HAP-1 (cell line): ENCODE measurements around the gene SLC24A4.

ENCODE experiments used
- DNase-seq, 2 experiments: peaks; one replicate each; pipeline ENCODE4 v3.0.0-alpha.2; 2016 to 2020; ENCODE audit warnings: low spot score in 2 of 2
- H3K27me3 ChIP-seq: fragments of 250-450 bp; sonication (Bioruptor Pico); 2 replicates; pipeline ENCODE4 v1.5.1; 2020; ENCODE audit warnings: low read depth, mild to moderate bottlenecking, moderate library complexity
- H3K36me3 ChIP-seq: fragments of 250-450 bp; sonication (Bioruptor Pico); replicated peaks from 2 replicates; pipeline ENCODE4 v1.5.1; 2020; ENCODE audit warnings: mild to moderate bottlenecking
- H3K4me1 ChIP-seq: fragments of 250-450 bp; sonication (Bioruptor Pico); 2 replicates; pipeline ENCODE4 v1.5.1; 2020; ENCODE audit warnings: mild to moderate bottlenecking
- H3K4me3 ChIP-seq: fragments of 250-450 bp; sonication (Bioruptor Pico); 2 replicates; pipeline ENCODE4 v1.5.1; 2020; ENCODE audit warnings: mild to moderate bottlenecking, moderate library complexity
- H3K9me3 ChIP-seq: fragments of 250-450 bp; sonication (Bioruptor Pico); 2 replicates; pipeline ENCODE4 v1.5.1; 2020; ENCODE audit warnings: mild to moderate bottlenecking, moderate library complexity
- in situ Hi-C: fragments of 300-500 bp; cut with MboI; formaldehyde crosslinking; loops from 3 replicates; pipeline ENCODE4 v1.14.3; 2020; ENCODE audit warnings: low sequenced_read_pairs, inconsistent platforms, mixed read lengths

The SLC24A4 gene

GRCh38 chr14:92431199-92431725 is 108.3 kb downstream of the SLC24A4 start:
- no peaks in the 10 kb centered on the region for H3K36me3 ChIP-seq
- no peak for DNase-seq
- H3K9me3 ChIP-seq: no peaks in the 10 kb centered on the region
- H3K27me3 ChIP-seq: no peaks in the 10 kb centered on the region
- no peaks in the 10 kb centered on the region for H3K4me1 ChIP-seq
- no peak overlapping the region for H3K4me3 ChIP-seq
- in situ Hi-C loops: no loop called here

DNA sequence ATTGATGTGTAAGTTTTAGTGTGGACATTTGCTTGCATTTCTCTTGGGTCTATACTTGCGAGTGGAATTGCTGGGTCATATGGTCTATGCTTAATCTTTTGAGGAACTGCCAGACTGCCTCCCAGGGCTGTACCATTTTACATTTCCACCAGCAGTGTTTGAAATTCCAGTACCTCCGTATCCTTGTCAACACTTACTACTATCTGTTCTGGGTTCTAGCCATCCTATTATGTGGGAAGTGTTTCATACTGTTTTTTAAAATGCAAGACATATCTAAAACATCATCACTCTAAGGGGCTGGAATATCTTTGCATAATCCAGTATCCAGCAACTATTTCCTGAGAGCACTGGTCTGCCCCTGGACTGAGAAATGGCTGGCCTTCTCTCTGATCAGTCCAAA is 110.4 kb downstream of the SLC24A4 start:
- Histone ChIP-seq H3K36me3 (no peaks in the 10 kb centered on the region), H3K4me1 (no peaks in the 10 kb centered on the region), H3K9me3 (no peaks in the 10 kb centered on the region), H3K4me3 (no peak overlapping the region), H3K27me3 (no peaks in the 10 kb centered on the region)
- in situ Hi-C loops: no loop called here
- DNase-seq: no peak

DNA sequence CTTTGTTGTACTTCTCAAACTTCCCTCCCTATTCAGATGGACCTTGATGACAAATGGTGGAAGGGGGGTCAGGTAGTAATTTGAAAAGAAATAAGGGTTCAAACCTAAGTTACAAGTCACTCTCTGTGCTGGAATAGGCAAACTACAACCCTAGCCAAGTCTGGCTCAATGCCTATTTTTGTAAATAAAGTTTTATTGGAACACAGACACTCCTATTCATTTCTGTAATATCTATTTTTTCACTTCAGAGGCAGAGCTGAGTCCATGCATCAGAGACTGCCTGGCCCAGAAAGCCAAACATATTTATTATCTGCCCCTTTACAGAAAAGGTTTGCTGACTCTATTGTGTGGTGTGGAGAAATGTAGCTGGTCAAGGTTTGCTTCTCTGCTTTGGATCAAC is 112.2 kb downstream of the SLC24A4 start:
- no peaks in the 10 kb centered on the region for H3K27me3 ChIP-seq
- no peaks in the 10 kb centered on the region for H3K9me3 ChIP-seq
- H3K36me3 ChIP-seq: no peaks in the 10 kb centered on the region
- no peak for DNase-seq
- H3K4me1 ChIP-seq: no peaks in the 10 kb centered on the region
- no peak overlapping the region for H3K4me3 ChIP-seq
- in situ Hi-C loops: no loop called here

DNA sequence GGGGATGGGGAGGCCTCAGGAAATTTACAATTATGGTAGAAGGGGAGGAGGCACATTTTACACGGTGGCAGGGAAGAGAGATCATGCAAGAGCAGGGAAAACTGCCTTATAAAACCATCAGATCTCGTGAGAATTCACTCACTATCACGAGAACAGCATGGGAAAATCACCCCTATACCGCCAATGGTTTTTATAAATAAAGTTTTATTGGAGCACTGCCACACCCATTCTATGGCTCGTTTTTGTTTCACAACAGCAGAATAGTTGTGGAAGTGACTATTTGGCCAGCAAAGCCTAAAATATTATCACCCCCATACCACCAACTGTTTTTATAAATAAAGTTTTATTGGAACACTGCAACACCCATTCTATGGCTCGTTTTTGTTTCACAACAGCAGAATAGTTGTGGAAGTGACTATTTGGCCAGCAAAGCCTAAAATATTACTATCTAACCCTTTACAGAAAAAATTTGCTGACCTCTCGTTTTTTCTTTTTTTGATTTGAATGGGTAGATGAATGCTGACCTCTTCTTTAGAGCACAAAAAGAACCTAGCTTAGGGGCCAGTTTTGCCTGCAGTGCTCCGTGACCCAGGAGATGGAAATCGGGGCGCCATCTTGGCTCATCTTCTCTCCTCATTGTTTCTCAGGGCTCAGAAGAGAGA is 113.3 kb downstream of the SLC24A4 start:
- no peak overlapping the region for H3K4me3 ChIP-seq
- no peaks in the 10 kb centered on the region for H3K4me1 ChIP-seq
- no peak for DNase-seq
- no peaks in the 10 kb centered on the region for H3K27me3 ChIP-seq
- in situ Hi-C loops: no loop called here
- H3K9me3 ChIP-seq: no peaks in the 10 kb centered on the region
- H3K36me3 ChIP-seq: no peaks in the 10 kb centered on the region

DNA sequence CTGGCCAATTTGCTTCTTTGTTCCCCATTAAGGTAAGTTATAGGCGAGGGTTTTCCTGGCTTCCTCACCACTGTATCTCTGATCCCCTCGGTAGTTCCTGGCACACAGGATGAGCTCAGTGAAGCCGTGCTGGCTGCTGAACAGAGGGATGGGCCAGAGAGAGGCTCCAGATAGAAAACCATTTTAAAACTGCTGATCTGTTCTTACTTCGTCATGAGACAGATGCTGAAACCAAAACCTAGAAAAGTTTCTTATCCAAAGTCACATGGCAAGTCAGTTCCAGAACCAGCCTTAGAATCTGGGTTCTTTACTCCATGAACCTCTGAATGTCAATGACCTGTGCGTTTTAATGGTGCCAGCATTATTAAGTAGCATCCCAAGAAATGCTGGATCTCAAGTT is 114.3 kb downstream of the SLC24A4 start:
- H3K4me3 ChIP-seq: no peak overlapping the region
- in situ Hi-C loops: no loop called here

GRCh38 chr14:92437729-92438285 is 114.8 kb downstream of the SLC24A4 start:
- no peaks in the 10 kb centered on the region for H3K4me1 ChIP-seq
- no peaks in the 10 kb centered on the region for H3K36me3 ChIP-seq
- no peaks in the 10 kb centered on the region for H3K27me3 ChIP-seq
- H3K9me3 ChIP-seq: no peaks in the 10 kb centered on the region
- in situ Hi-C loops: no loop called here
- DNase-seq: no peak
- no peak overlapping the region for H3K4me3 ChIP-seq

More for the DNA sequence above, 114.3 kb downstream of the SLC24A4 start:
- H3K27me3 ChIP-seq: no peaks in the 10 kb centered on the region
- no peaks in the 10 kb centered on the region for H3K9me3 ChIP-seq
- no peaks in the 10 kb centered on the region for H3K4me1 ChIP-seq
- no peak for DNase-seq
- H3K36me3 ChIP-seq: no peaks in the 10 kb centered on the region

DNA sequence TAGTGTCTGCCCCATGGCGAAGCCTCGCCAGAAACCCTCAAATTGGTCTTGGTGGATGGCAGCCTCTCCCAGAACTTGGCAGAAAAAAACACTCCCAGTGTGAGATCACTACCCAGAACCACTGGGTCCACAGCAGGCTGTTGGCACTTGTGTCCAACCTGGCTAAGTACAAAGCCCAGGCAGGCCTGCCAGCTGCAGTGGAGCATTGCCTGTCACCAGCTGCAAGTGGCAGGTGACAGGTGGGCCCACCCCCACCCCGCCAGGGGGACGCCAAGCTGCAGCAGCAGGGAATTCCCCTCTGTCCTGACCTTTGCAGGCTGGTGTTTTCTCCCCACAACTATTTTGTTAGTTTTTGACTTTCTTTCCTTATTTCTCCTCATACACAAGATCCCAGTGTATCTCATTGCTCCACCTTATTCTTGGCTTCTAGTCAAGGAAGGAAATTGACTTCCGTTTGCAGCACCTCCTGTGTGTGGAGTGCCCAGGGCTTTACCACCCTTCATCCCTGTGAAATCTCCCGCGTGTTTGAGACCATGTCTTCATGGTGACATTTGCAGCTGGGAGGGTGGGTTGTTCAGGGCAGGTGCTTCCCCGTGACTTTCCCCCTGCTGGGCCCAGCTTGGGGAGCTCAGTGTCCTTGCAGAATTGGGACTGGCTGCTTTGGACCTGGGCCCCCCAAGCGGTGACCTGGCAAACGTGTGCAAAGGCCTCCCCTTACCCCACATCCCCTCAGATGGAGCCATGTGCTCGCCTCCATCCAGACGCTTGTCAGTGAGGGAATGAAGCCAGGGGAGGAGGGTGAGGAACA is 116.8 kb downstream of the SLC24A4 start:
- no peak for DNase-seq
- H3K9me3 ChIP-seq: no peaks in the 10 kb centered on the region
- in situ Hi-C loops: no loop called here
- no peaks in the 10 kb centered on the region for H3K36me3 ChIP-seq
- no peaks in the 10 kb centered on the region for H3K4me1 ChIP-seq
- H3K27me3 ChIP-seq: no peaks in the 10 kb centered on the region
- H3K4me3 ChIP-seq: no peak overlapping the region

DNA sequence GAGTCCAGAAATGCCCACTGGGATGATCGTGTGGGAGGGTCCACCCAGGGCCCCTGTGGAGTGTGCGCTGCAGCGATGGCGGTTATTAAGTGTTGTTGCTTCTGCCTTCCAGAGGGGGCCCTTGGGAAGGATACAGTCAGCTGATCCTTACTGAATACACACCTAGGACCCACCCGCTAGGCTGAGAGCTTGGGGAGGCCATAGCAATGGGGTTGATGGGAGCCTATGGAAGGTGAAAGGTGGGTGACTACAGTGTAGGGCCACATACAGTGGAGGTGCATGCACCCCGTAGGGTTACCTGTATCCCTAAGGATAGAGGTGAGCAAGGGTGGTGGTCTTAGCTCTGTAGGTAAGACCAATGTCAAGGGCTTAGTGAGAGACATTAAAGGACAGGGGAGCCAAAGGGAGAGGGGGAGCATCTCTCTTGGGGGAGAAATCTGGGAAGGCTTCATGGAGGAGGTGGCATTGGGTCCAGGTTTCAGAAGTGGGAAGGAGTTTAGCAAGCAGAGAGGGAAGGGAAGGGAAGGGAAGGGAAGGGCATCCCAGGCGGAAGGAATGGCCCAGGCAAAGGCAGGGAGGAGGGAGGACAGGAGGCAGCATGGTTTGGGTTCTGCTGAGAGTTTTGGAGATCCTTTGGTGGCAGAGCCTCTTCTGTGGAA is 117.5 kb downstream of the SLC24A4 start:
- DNase-seq: no peak
- Histone ChIP-seq H3K36me3 (no peaks in the 10 kb centered on the region), H3K4me3 (no peak overlapping the region), H3K4me1 (no peaks in the 10 kb centered on the region), H3K9me3 (no peaks in the 10 kb centered on the region), H3K27me3 (no peaks in the 10 kb centered on the region)
- in situ Hi-C loops: no loop called here

DNA sequence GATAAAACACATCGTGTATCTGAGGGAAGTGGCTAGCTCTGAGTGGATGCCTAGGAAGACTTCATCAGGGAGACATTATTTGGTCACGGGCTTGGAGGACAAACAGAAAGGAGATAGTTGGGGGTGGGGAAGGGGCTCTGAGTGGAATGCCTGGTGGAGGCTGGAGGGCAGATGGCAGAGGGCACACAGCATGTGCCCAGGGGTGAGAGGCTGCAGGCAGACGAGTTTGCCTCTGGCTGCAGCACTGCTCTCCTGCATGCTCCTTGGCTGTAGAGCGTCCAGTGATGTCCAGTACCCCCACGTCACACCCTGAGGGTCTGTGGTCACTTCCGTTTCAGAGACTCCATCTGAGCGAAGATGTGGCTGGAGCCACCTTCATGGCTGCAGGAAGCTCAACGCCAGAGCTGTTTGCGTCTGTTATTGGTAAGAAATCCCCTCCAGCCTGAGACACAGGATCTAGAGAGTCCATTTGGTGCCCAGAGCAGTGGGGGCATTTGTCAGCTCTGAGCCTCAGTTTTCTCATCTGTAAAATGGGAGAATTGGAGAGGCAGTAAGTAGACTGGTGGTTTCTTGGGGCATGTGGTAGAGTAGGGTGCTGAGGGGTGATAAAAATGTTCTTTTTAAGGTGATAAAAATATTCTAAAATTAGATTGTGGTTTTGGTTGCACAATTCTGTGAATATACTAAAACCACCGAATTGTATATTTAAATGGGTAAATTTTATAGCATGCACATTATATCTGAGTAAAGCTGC is 119.0 kb downstream of the SLC24A4 start:
- H3K9me3 ChIP-seq: no peaks in the 10 kb centered on the region
- in situ Hi-C loops: no loop called here

GRCh38 chr14:92443167-92443566 is 120.2 kb downstream of the SLC24A4 start:
- Histone ChIP-seq H3K4me1 (no peaks in the 10 kb centered on the region), H3K4me3 (no peak overlapping the region), H3K36me3 (no peaks in the 10 kb centered on the region), H3K9me3 (no peaks in the 10 kb centered on the region), H3K27me3 (no peaks in the 10 kb centered on the region)
- DNase-seq: no peak
- in situ Hi-C loops: no loop called here

More for the DNA sequence above, 119.0 kb downstream of the SLC24A4 start:
- no peaks in the 10 kb centered on the region for H3K27me3 ChIP-seq
- DNase-seq: no peak
- no peaks in the 10 kb centered on the region for H3K36me3 ChIP-seq
- H3K4me1 ChIP-seq: no peaks in the 10 kb centered on the region
- no peak overlapping the region for H3K4me3 ChIP-seq

GRCh38 chr14:92443741-92444140 is 120.8 kb downstream of the SLC24A4 start:
- no peak for DNase-seq
- H3K27me3 ChIP-seq: no peaks in the 10 kb centered on the region
- H3K36me3 ChIP-seq: no peaks in the 10 kb centered on the region
- H3K9me3 ChIP-seq: no peaks in the 10 kb centered on the region
- in situ Hi-C loops: no loop called here
- H3K4me3 ChIP-seq: no peak overlapping the region
- no peaks in the 10 kb centered on the region for H3K4me1 ChIP-seq

DNA sequence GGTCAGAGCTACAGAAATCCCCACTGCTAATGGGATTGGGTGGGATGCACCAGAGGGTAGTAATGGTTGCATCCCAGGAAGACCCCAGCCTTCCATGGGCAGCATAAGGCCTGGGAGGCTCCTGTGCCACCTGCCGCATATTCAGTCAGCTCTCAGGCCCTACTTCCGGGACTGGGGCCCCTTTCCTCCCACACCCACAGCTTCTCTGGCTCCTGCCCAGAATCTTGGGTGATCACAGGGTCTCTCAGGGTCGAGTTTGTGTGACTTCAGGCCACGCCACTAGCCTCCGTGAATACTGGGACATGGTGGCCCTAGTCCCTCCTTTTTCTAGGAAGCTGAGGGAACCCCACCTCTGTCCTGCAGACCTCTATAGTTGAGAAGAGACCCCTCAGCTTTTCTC is 123.8 kb downstream of the SLC24A4 start:
- in situ Hi-C loops: no loop called here
- no peaks in the 10 kb centered on the region for H3K27me3 ChIP-seq

DNA sequence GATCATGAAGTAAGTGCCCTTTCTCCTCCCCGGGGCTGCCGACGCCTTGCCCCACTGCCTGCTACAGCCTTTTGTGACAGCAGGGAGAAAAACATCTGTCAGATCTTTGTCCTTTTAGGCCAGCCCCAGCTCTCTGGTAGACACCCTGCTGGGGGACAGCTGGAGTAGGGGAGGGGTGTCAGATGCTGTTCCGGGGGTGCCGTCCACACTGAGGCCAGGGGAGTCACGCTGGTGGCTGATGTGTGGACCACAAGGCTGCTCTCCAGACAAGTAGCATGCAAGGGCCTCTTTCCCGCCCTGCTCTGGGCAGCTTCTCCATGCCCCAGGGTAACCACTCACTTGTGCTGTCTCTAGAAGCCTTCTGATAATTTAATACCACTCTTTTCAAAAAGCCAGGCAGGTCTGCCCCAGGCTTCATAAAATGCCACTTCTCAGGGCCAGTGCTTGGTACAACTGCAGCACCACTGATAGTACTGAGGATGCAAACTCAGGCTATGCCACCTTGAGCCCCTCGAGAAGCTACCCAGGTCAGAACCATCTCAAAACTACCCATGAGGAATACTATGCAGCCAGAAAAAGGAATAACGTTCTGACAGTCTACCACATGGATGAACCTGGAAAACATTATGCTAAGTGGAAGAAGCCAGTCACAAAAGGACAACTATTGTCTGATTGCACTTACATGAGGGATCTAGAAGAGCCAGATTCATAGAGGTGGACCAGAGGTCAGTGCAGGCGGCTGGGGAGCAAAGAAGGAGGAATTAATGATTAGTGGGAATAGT is 124.6 kb downstream of the SLC24A4 start:
- Histone ChIP-seq H3K9me3 (no peaks in the 10 kb centered on the region), H3K4me3 (no peak overlapping the region), H3K4me1 (no peaks in the 10 kb centered on the region), H3K27me3 (no peaks in the 10 kb centered on the region), H3K36me3 (no peaks in the 10 kb centered on the region)
- in situ Hi-C loops: no loop called here
- DNase-seq: no peak

More for the DNA sequence above, 123.8 kb downstream of the SLC24A4 start:
- no peaks in the 10 kb centered on the region for H3K9me3 ChIP-seq
- no peak overlapping the region for H3K4me3 ChIP-seq
- H3K4me1 ChIP-seq: no peaks in the 10 kb centered on the region
- DNase-seq: no peak
- H3K36me3 ChIP-seq: no peaks in the 10 kb centered on the region
